IMR-90 (cell line): ENCODE results near the gene EFCC1. TPM values are rescaled to one million over a fixed set of nuclear protein-coding genes. Genes with fewer than 3 reads are reported as not detected.
A peak's percentile ranks its signal among the peaks of the same experiment; 100 is the strongest.

Source experiments
- ATAC-seq: fragments of 200-7000 bp; cut with Tn5 transposase; 2 replicates; pipeline ENCODE4 v1.9.1; 2020; ENCODE audit warnings: low read depth, mild to moderate bottlenecking, moderate library complexity
- Bru-seq: library from RNA; stranded (reverse); fragments of 400-500 nt; gene quantifications from one replicate; lab custom pipeline; 2021; lab: Mats Ljungman, UMichigan
- BruChase-seq, 2 experiments: library from RNA; stranded (reverse); fragments of 400-500 nt; gene quantifications; one replicate each; lab custom pipeline; 2021; lab: Mats Ljungman, UMichigan
- BruUV-seq: library from RNA; stranded (reverse); fragments of 400-500 nt; replicated peaks from 2 replicates; lab custom pipeline; 2021; lab: Mats Ljungman, UMichigan
- CTCF ChIA-PET: fragments of 300-600 bp; formaldehyde crosslinking; extraction: SDS; loops from one replicate; lab custom pipeline; 2021; ENCODE audit warnings: antibody characterized with exemption; lab: Yijun Ruan, JAX
- POLR2A ChIA-PET: fragments of 300-600 bp; sonication (Branson Sonifier 250); formaldehyde crosslinking; loops from one replicate; lab custom pipeline; 2022; ENCODE audit warnings: antibody characterized with exemption; ENCODE audit not compliant: unreplicated experiment; lab: Charles Lee
- DNase-seq: peaks from one replicate; pipeline ENCODE4 v3.0.0; 2013
- H2AFZ ChIP-seq: replicated peaks from 2 replicates; pipeline ENCODE3; 2013; ENCODE audit warnings: low read length, mild to moderate bottlenecking; ENCODE audit not compliant: poor library complexity
- H2AK5ac ChIP-seq: 2 replicates; pipeline ENCODE4 v1.6.1; 2013; ENCODE audit warnings: low read depth, low read length, inconsistent platforms
- H2AK9ac ChIP-seq: replicated peaks from 2 replicates; pipeline ENCODE3; 2013; ENCODE audit warnings: mild to moderate bottlenecking, low read depth, low read length, moderate library complexity; ENCODE audit not compliant: poor library complexity
- H2BK120ac ChIP-seq: 2 replicates; pipeline ENCODE4 v1.6.1; 2013; ENCODE audit warnings: low read depth, low read length, inconsistent platforms
- H2BK15ac ChIP-seq: 3 replicates; pipeline ENCODE4 v1.6.1; 2013; ENCODE audit warnings: low read depth, low read length, inconsistent platforms
- H2BK20ac ChIP-seq: 2 replicates; pipeline ENCODE4 v1.6.1; 2013; ENCODE audit warnings: low read depth, mild to moderate bottlenecking, inconsistent platforms, low read length, moderate library complexity
- H2BK5ac ChIP-seq: 2 replicates; pipeline ENCODE4 v1.6.1; 2013; ENCODE audit warnings: mild to moderate bottlenecking, low read depth, low read length, inconsistent platforms; ENCODE audit not compliant: poor library complexity, severe bottlenecking
- H3K14ac ChIP-seq: replicated peaks from 2 replicates; pipeline ENCODE4 v1.6.1; 2013; ENCODE audit warnings: low read depth, low read length, inconsistent platforms
- H3K18ac ChIP-seq: 2 replicates; pipeline ENCODE4 v1.6.1; 2013; ENCODE audit warnings: low read depth, low read length, control low read depth
- H3K23ac ChIP-seq: 2 replicates; pipeline ENCODE4 v1.6.1; 2013; ENCODE audit warnings: low read depth, low read length, inconsistent platforms
- H3K27ac ChIP-seq: 2 replicates; pipeline ENCODE4 v1.5.1; 2013; ENCODE audit warnings: mild to moderate bottlenecking, control low read depth, low read length; ENCODE audit not compliant: insufficient read depth
- H3K27me3 ChIP-seq: 2 replicates; pipeline ENCODE4 v1.6.1; 2013; ENCODE audit warnings: low read length; ENCODE audit not compliant: control insufficient read depth, insufficient read depth
- H3K36me3 ChIP-seq: 2 replicates; pipeline ENCODE4 v1.6.1; 2013; ENCODE audit warnings: low read length, mixed read lengths; ENCODE audit not compliant: control insufficient read depth, insufficient read depth
- H3K4ac ChIP-seq: 2 replicates; pipeline ENCODE4 v1.6.1; 2013; ENCODE audit warnings: low read depth, low read length, inconsistent platforms
- H3K4me1 ChIP-seq: 2 replicates; pipeline ENCODE4 v1.6.1; 2013; ENCODE audit warnings: low read length, mixed read lengths; ENCODE audit not compliant: control insufficient read depth, insufficient read depth
- H3K4me2 ChIP-seq: 2 replicates; pipeline ENCODE4 v1.6.1; 2013; ENCODE audit warnings: low read depth, mild to moderate bottlenecking, control low read depth, low read length, moderate library complexity
- H3K4me3 ChIP-seq: 2 replicates; pipeline ENCODE4 v1.5.1; 2013; ENCODE audit warnings: low read depth, mild to moderate bottlenecking, control low read depth, low read length, moderate library complexity; ENCODE audit not compliant: insufficient read depth
- H3K56ac ChIP-seq: 2 replicates; pipeline ENCODE4 v1.6.1; 2013; ENCODE audit warnings: low read length, inconsistent platforms; ENCODE audit not compliant: insufficient read depth; ENCODE audit errors: extremely low read depth
- H3K79me1 ChIP-seq, 2 experiments: 2 replicates each; pipeline ENCODE4 v1.6.1; 2013; ENCODE audit warnings: low read length in 2 of 2, inconsistent platforms in 1 of 2, low read depth in 1 of 2
- H3K9ac ChIP-seq: 2 replicates; pipeline ENCODE4 v1.6.1; 2013; ENCODE audit warnings: low read depth, low read length, control low read depth
- H3K9me1 ChIP-seq: 2 replicates; pipeline ENCODE4 v1.6.1; 2013; ENCODE audit warnings: low read length, inconsistent platforms; ENCODE audit not compliant: insufficient read depth
- H3K9me3 ChIP-seq: 2 replicates; pipeline ENCODE4 v1.6.1; 2013; ENCODE audit warnings: low read length; ENCODE audit not compliant: control insufficient read depth, insufficient read depth
- H4K20me1 ChIP-seq: 2 replicates; pipeline ENCODE4 v1.6.1; 2013; ENCODE audit warnings: low read length, inconsistent platforms; ENCODE audit not compliant: insufficient read depth
- H4K5ac ChIP-seq: 2 replicates; pipeline ENCODE4 v1.6.1; 2013; ENCODE audit warnings: mild to moderate bottlenecking, low read depth, low read length, control low read depth
- H4K8ac ChIP-seq, 2 experiments: 2 replicates each; pipeline ENCODE4 v1.6.1; 2013; ENCODE audit warnings: low read depth in 2 of 2, low read length in 2 of 2, control low read depth in 1 of 2, inconsistent platforms in 1 of 2
- H4K91ac ChIP-seq: 2 replicates; pipeline ENCODE4 v1.6.1; 2013; ENCODE audit warnings: low read depth, low read length, inconsistent platforms; ENCODE audit not compliant: insufficient read depth
- BHLHE40 ChIP-seq: fragments of 150-350 bp; IDR thresholded peaks from 2 replicates; pipeline ENCODE4 v1.6.1; 2016; ENCODE audit warnings: mild to moderate bottlenecking, low read depth, low read length
- CEBPB ChIP-seq: IDR thresholded peaks from 2 replicates; pipeline ENCODE4 v1.6.1; 2012; ENCODE audit warnings: low read depth, low read length, improper control_type of control experiment
- CHD1 ChIP-seq: IDR thresholded peaks from 2 replicates; pipeline ENCODE4 v1.6.1; 2012; ENCODE audit warnings: low read depth, low read length, improper control_type of control experiment
- ELK1 ChIP-seq: fragments of 150-350 bp; IDR thresholded peaks from 2 replicates; pipeline ENCODE4 v1.6.1; 2016; ENCODE audit warnings: low read depth, mild to moderate bottlenecking, low read length, moderate library complexity, borderline replicate concordance
- MAFK ChIP-seq: IDR thresholded peaks from 2 replicates; pipeline ENCODE4 v1.6.1; 2012; ENCODE audit warnings: low read depth, low read length, improper control_type of control experiment
- MXI1 ChIP-seq: IDR thresholded peaks from 2 replicates; pipeline ENCODE4 v1.6.1; 2012; ENCODE audit warnings: low read depth, mild to moderate bottlenecking, low read length, moderate library complexity, borderline replicate concordance
- POLR2A ChIP-seq: IDR thresholded peaks from 2 replicates; pipeline ENCODE4 v1.6.1; 2012; ENCODE audit warnings: mild to moderate bottlenecking, low read depth, low read length
- RAD21 ChIP-seq: IDR thresholded peaks from 2 replicates; pipeline ENCODE4 v1.6.1; 2012; ENCODE audit warnings: low read length, improper control_type of control experiment
- RCOR1 ChIP-seq: IDR thresholded peaks from 2 replicates; pipeline ENCODE4 v1.6.1; 2012; ENCODE audit warnings: mild to moderate bottlenecking, low read length, improper control_type of control experiment; ENCODE audit not compliant: insufficient replicate concordance
- RFX5 ChIP-seq: IDR thresholded peaks from 2 replicates; pipeline ENCODE4 v1.8.0; 2012; ENCODE audit warnings: low read depth, mild to moderate bottlenecking, low read length, moderate library complexity
- SMC3 ChIP-seq: fragments of 150-350 bp; IDR thresholded peaks from 2 replicates; pipeline ENCODE4 v1.6.1; 2016; ENCODE audit warnings: low read depth, mild to moderate bottlenecking, antibody characterized with exemption, low read length, moderate library complexity
- USF2 ChIP-seq: fragments of 150-350 bp; IDR thresholded peaks from 2 replicates; pipeline ENCODE4 v1.6.1; 2017; ENCODE audit warnings: mild to moderate bottlenecking, antibody characterized with exemption, low read length, low read depth
- WGBS, 2 experiments: methylation state at CpG; one replicate each; pipeline versions ENCODE4 v1.1.5 to v1.1.7; 2013; ENCODE audit warnings: missing lambda C conversion rate in 2 of 2; ENCODE audit not compliant: insufficient read length in 1 of 2; ENCODE audit errors: extremely low coverage in 2 of 2; 5-methylcytosine and 5-hydroxymethylcytosine counted together
- dilution Hi-C: fragments of 300-500 bp; cut with HindIII; formaldehyde crosslinking; loops from one replicate; pipeline ENCODE4 v1.14.3; 2018; ENCODE audit warnings: low sequenced_read_pairs; ENCODE audit not compliant: unreplicated experiment
- in situ Hi-C: fragments of 300-500 bp; cut with MboI; formaldehyde crosslinking; loops from 3 replicates; pipeline ENCODE4 v1.14.3; 2019; ENCODE audit warnings: low sequenced_read_pairs, inconsistent platforms, mixed read lengths
- intact Hi-C: fragments of 100-400 bp; cut with micrococcal nuclease; formaldehyde crosslinking; loops from 2 replicates; pipeline ENCODE4 v1.10.0; 2022
- long read RNA-seq: library from polyadenylated mRNA; unstranded; transcript quantifications from one replicate; pipeline ENCODE4 v2.0.0, GENCODE V29; 2021; ENCODE audit not compliant: unreplicated experiment
- polyA plus RNA-seq, 3 experiments: library from polyadenylated mRNA; depleted of rRNA; stranded (reverse); fragments of >200 nt; gene quantifications; 2 replicates each; pipeline ENCODE4 v1.2.3, GENCODE V29; 2012; ENCODE audit warnings: low replicate concordance in 1 of 3
- total RNA-seq: library from RNA; depleted of rRNA; stranded (reverse); fragments of >200 nt; gene quantifications from 2 replicates; pipeline ENCODE4 v1.2.3, GENCODE V29; 2012; rRNA removed

Gene EFCC1
- total RNA-seq = not detected in 2 replicates
- not detected in 2 replicates for polyA plus RNA-seq (2012; rRNA removed)
- not detected in 2 replicates for polyA plus RNA-seq (2012; cell fraction: cytosol; rRNA removed)
- polyA plus RNA-seq (2012; cell fraction: nucleus; rRNA removed; ENCODE audit: low replicate concordance) = not detected in 2 replicates
- Bru-seq, nascent RNA = percentile 14 among the genes with signal in this experiment
- percentile 27 among the genes with signal in this experiment for BruChase-seq, experiment 1, labeled RNA remaining after a 6-hour chase
- percentile 25 among the genes with signal in this experiment for BruChase-seq, experiment 2, labeled RNA remaining after a 2-hour chase
- long read RNA-seq, partial matches to known transcripts = 0 of 1 reads
- long read RNA-seq, other reads (novel, unspliced or antisense) = 0 of 1 reads

GRCh38 chr3:129001101-129001805, at the start of gene EFCC1:
TSS of gene EFCC1 (plus strand) at chr3:129001304. CDS start at chr3:129001629, 325 bp downstream.
- no peak within 1 kb of the TSS for H3K23ac ChIP-seq
- H2AFZ ChIP-seq = peak within 1 kb of the TSS; percentile 68
- WGBS, 2 experiments = 1% methylated on average over 31 of the region's 74 CpGs; no CpG with 5 or more reads in 1 of the 2 experiments
- H2BK20ac ChIP-seq = no peak within 1 kb of the TSS
- H3K4me2 ChIP-seq = peak within 1 kb of the TSS; percentile 56
- no peak within 1 kb of the TSS for H2BK120ac ChIP-seq
- H3K56ac ChIP-seq = no peak within 1 kb of the TSS
- DNase-seq = no peak
- H3K9ac ChIP-seq = no peak within 1 kb of the TSS
- peaks cover 10% of the 10 kb centered on the region for H3K4me1 ChIP-seq
- ChIA-PET CTCF (no interaction called here), POLR2A (no interaction called here)
- BruUV-seq = no TSS peak
- no peak within 1 kb of the TSS for H4K8ac ChIP-seq
- H3K4ac ChIP-seq = no peak within 1 kb of the TSS
- peaks cover 72% of the 10 kb centered on the region for H3K27me3 ChIP-seq
- H4K20me1 ChIP-seq = no peaks in the 10 kb centered on the region
- dilution Hi-C loops = no loop called here
- no peak within 1 kb of the TSS for H2BK15ac ChIP-seq
- H3K79me1 ChIP-seq = no peaks in the 10 kb centered on the region
- no peak within 1 kb of the TSS for H2AK5ac ChIP-seq
- no peak within 1 kb of the TSS for H2BK5ac ChIP-seq
- H4K91ac ChIP-seq = no peak within 1 kb of the TSS
- H3K14ac ChIP-seq = no peak within 1 kb of the TSS
- no peak for TF ChIP-seq RCOR1
- TF ChIP-seq USF2 = no peak
- no peak for TF ChIP-seq CEBPB
- TF ChIP-seq POLR2A = no peak
- no peak for TF ChIP-seq RFX5
- no peak for TF ChIP-seq MXI1
- TF ChIP-seq RAD21 = no peak
- no peak for TF ChIP-seq CHD1
- TF ChIP-seq MAFK = no peak
- TF ChIP-seq ELK1 = no peak
- no peak for TF ChIP-seq SMC3
- TF ChIP-seq BHLHE40 = no peak
- H4K5ac ChIP-seq = no peak within 1 kb of the TSS
- H3K27ac ChIP-seq = no peak within 1 kb of the TSS
- ATAC-seq = peak; percentile 58
- H3K9me1 ChIP-seq = no peaks in the 10 kb centered on the region; the same call in none of the 2 replicates
- intact Hi-C loops = no loop called here
- H3K36me3 ChIP-seq = no peaks in the 10 kb centered on the region
- H3K18ac ChIP-seq = no peak within 1 kb of the TSS
- in situ Hi-C loops = no loop called here
- no peak within 1 kb of the TSS for H2AK9ac ChIP-seq
- peak within 1 kb of the TSS; percentile 29; the same call in 1 of the 2 replicates for H3K4me3 ChIP-seq
- no peaks in the 10 kb centered on the region for H3K9me3 ChIP-seq
